Subcutaneous abdominal adipose tissue (tissue), 5 donors: ENCODE data around the gene ARL11.
"Not testable (repeated sequence)": the region's sequence is repeated elsewhere in the genome, so short reads cannot be mapped to it uniquely, and the experiment has no call there.

Experiments used
- H3K27ac ChIP-seq: one replicate; pipeline ENCODE4 v1.7.0; 2013; ENCODE audit warnings: low read depth, mild to moderate bottlenecking, inconsistent platforms, low read length, moderate library complexity
- H3K27me3 ChIP-seq, 5 donors: one replicate each; pipeline ENCODE4 v1.7.0; 2013; ENCODE audit warnings: low read length in 5 of 5, inconsistent platforms in 1 of 5; ENCODE audit not compliant: control insufficient read depth in 5 of 5, insufficient read depth in 4 of 5
- H3K36me3 ChIP-seq, 5 donors: one replicate each; pipeline ENCODE4 v1.7.0; 2013; ENCODE audit warnings: low read length in 5 of 5; ENCODE audit not compliant: control insufficient read depth in 5 of 5, insufficient read depth in 5 of 5
- H3K4me1 ChIP-seq, 5 donors: one replicate each; pipeline ENCODE4 v1.7.0; 2013; ENCODE audit warnings: low read length in 5 of 5, mild to moderate bottlenecking in 3 of 5, moderate library complexity in 1 of 5; ENCODE audit not compliant: control insufficient read depth in 5 of 5, insufficient read depth in 5 of 5
- H3K4me3 ChIP-seq, 5 donors: one replicate each; pipeline ENCODE4 v1.7.0; 2013; ENCODE audit warnings: low read length in 5 of 5, low read depth in 1 of 5
- H3K9ac ChIP-seq, 5 donors: one replicate each; pipeline ENCODE4 v1.7.0; 2013; ENCODE audit warnings: low read length in 5 of 5, mild to moderate bottlenecking in 4 of 5, moderate library complexity in 3 of 5
- H3K9me3 ChIP-seq, 5 donors: one replicate each; pipeline ENCODE4 v1.7.0; 2013; ENCODE audit warnings: low read length in 5 of 5; ENCODE audit not compliant: control insufficient read depth in 5 of 5
- donor health status: healthy.
- donor health status: healthy.
- donor health status: healthy.
- donor health status: healthy.
- donor health status: healthy.

The ARL11 gene

GRCh38 chr13:49612042-49612441 lies 16.3 kb upstream of the ARL11 start:
- H3K27me3 ChIP-seq, H3K36me3 ChIP-seq: not testable (repeated sequence)

GRCh38 chr13:49615836-49616675 lies 12.3 kb upstream of the ARL11 start:
- H3K9ac ChIP-seq: no peak overlapping the region
- peaks cover 0 to 2% (median 0%) of the 10 kb centered on the region in 5 donors for H3K9me3 ChIP-seq
- no peaks in the 10 kb centered on the region for H3K27me3 ChIP-seq
- H3K36me3 ChIP-seq: no peaks in the 10 kb centered on the region
- peaks cover 0 to 19% (median 5%) of the 10 kb centered on the region in 5 donors for H3K4me1 ChIP-seq
- H3K4me3 ChIP-seq: peak overlapping the region in 1 of 5 donors; percentile 14
- peak overlapping the region; percentile 69 for H3K27ac ChIP-seq

More at GRCh38 chr13:49612042-49612441, 16.3 kb upstream of the ARL11 start:
- not testable (repeated sequence) for H3K9ac ChIP-seq, H3K9me3 ChIP-seq, H3K27ac ChIP-seq, H3K4me3 ChIP-seq
- H3K4me1 ChIP-seq: peaks cover 0 to 17% (median 5%) of the 10 kb centered on the region in 5 donors

GRCh38 chr13:49616676-49617065 lies 11.6 kb upstream of the ARL11 start:
- H3K27ac ChIP-seq: peak overlapping the region; percentile 69
- H3K4me3 ChIP-seq: no peak overlapping the region
- no peaks in the 10 kb centered on the region for H3K27me3 ChIP-seq
- peaks cover 0 to 2% (median 0%) of the 10 kb centered on the region in 5 donors for H3K9me3 ChIP-seq
- H3K36me3 ChIP-seq: no peaks in the 10 kb centered on the region
- H3K9ac ChIP-seq: no peak overlapping the region
- H3K4me1 ChIP-seq: peaks cover 0 to 19% (median 5%) of the 10 kb centered on the region in 5 donors

- Histone ChIP-seq H3K4me1 (peaks cover 1 to 23% (median 6%) of the 10 kb centered on the region in 5 donors), H3K9ac (no peak overlapping the region), H3K4me3 (peak overlapping the region in 3 of 5 donors; percentile 33 to 42 (median 33)), H3K9me3 (no peaks in the 10 kb centered on the region), H3K27me3 (no peaks in the 10 kb centered on the region), H3K27ac (no peak overlapping the region), H3K36me3 (no peaks in the 10 kb centered on the region)
These were observed 8.1 kb upstream of the ARL11 start for GRCh38 chr13:49620170-49620621.

GRCh38 chr13:49622174-49622946 lies 5.9 kb upstream of the ARL11 start:
- Histone ChIP-seq H3K9ac (no peak overlapping the region), H3K27ac (no peak overlapping the region), H3K9me3 (no peaks in the 10 kb centered on the region), H3K4me3 (no peak overlapping the region), H3K36me3 (no peaks in the 10 kb centered on the region), H3K27me3 (no peaks in the 10 kb centered on the region), H3K4me1 (peaks cover 0 to 15% (median 11%) of the 10 kb centered on the region in 5 donors)

- H3K36me3 ChIP-seq: no peaks in the 10 kb centered on the region
- no peaks in the 10 kb centered on the region for H3K9me3 ChIP-seq
- no peak overlapping the region for H3K9ac ChIP-seq
- no peaks in the 10 kb centered on the region for H3K27me3 ChIP-seq
- peaks cover 0 to 25% (median 13%) of the 10 kb centered on the region in 5 donors for H3K4me1 ChIP-seq
- H3K4me3 ChIP-seq: no peak overlapping the region
- no peak overlapping the region for H3K27ac ChIP-seq
These were observed 4.1 kb upstream of the ARL11 start for GRCh38 chr13:49624229-49624628.

GRCh38 chr13:49625392-49626079 lies 2.8 kb upstream of the ARL11 start:
- peak overlapping the region in 1 of 5 donors; percentile 41 for H3K4me3 ChIP-seq
- no peaks in the 10 kb centered on the region for H3K36me3 ChIP-seq
- H3K27ac ChIP-seq: peak overlapping the region; percentile 41
- H3K4me1 ChIP-seq: peaks cover 0 to 29% (median 13%) of the 10 kb centered on the region in 5 donors
- H3K27me3 ChIP-seq: no peaks in the 10 kb centered on the region
- H3K9me3 ChIP-seq: no peaks in the 10 kb centered on the region
- H3K9ac ChIP-seq: no peak overlapping the region

GRCh38 chr13:49629196-49629938 lies 1.1 kb downstream of the ARL11 start:
- Histone ChIP-seq H3K4me3 (peak overlapping the region in 2 of 5 donors; percentile 25 to 63), H3K27me3 (no peaks in the 10 kb centered on the region), H3K4me1 (peaks cover 0 to 29% (median 13%) of the 10 kb centered on the region in 5 donors)

GRCh38 chr13:49629947-49630346 lies 1.6 kb downstream of the ARL11 start:
- no peaks in the 10 kb centered on the region for H3K36me3 ChIP-seq
- H3K4me3 ChIP-seq: no peak overlapping the region

More at GRCh38 chr13:49629196-49629938, 1.1 kb downstream of the ARL11 start:
- H3K36me3 ChIP-seq: no peaks in the 10 kb centered on the region
- H3K9me3 ChIP-seq: no peaks in the 10 kb centered on the region
- no peak overlapping the region for H3K9ac ChIP-seq
- H3K27ac ChIP-seq: peak overlapping the region; percentile 17

More at GRCh38 chr13:49629947-49630346, 1.6 kb downstream of the ARL11 start:
- H3K27ac ChIP-seq: peak overlapping the region; percentile 17
- H3K9ac ChIP-seq: no peak overlapping the region
- H3K4me1 ChIP-seq: peaks cover 0 to 29% (median 13%) of the 10 kb centered on the region in 5 donors
- no peaks in the 10 kb centered on the region for H3K27me3 ChIP-seq
- H3K9me3 ChIP-seq: no peaks in the 10 kb centered on the region
